HCT116 (cell line): ENCODE data around the gene PDE6B. TPM values are rescaled to one million over a fixed set of nuclear protein-coding genes. Genes with fewer than 3 reads are reported as not detected.

Experiments
- ATAC-seq: fragments of 200-7000 bp; cut with Tn5 transposase; 2 replicates; pipeline ENCODE4 v1.9.1; 2020; ENCODE audit warnings: mild to moderate bottlenecking, moderate library complexity
- BruUV-seq: library from RNA; stranded (reverse); fragments of 400-500 nt; replicated peaks from 2 replicates; lab custom pipeline; 2021; lab: Mats Ljungman, UMichigan
- CTCF ChIA-PET: fragments of 300-600 bp; sonication (Branson Sonifier 250); formaldehyde crosslinking; loops from one replicate; lab custom pipeline; 2021; ENCODE audit warnings: antibody characterized with exemption; lab: Charles Lee
- POLR2A ChIA-PET: fragments of 300-600, 350-600 bp; sonication (Branson Sonifier 250); formaldehyde crosslinking; loops from one replicate; lab custom pipeline; 2021; ENCODE audit warnings: antibody characterized with exemption; lab: Charles Lee
- RAD21 ChIA-PET, 2 experiments: fragments of 300-600 bp; sonication (Branson Sonifier 250); formaldehyde crosslinking; loops; one replicate each; lab custom pipeline; 2023; ENCODE audit warnings: low total read pairs in 2 of 2; ENCODE audit not compliant: uncharacterized antibody in 2 of 2, unreplicated experiment in 2 of 2, low non-redundant PET in 1 of 2; lab: Charles Lee
- DNase-seq: peaks from one replicate; pipeline ENCODE4 v3.0.0-alpha.2; 2010; ENCODE audit warnings: low read depth, low spot score
- H2AFZ ChIP-seq: fragments of 200-600 bp; shearing (Covaris generic), sonication (generic); 2 replicates; pipeline ENCODE4 v1.6.1; 2017; ENCODE audit warnings: low read depth, mixed run types, mixed read lengths, antibody characterized with exemption, low read length; ENCODE audit not compliant: poor library complexity, severe bottlenecking
- H3K27ac ChIP-seq: 2 replicates; pipeline ENCODE4 v1.5.1; 2012; ENCODE audit warnings: low read depth, low read length
- H3K27me3 ChIP-seq: fragments of 200-600 bp; sonication (generic); 2 replicates; pipeline ENCODE4 v1.6.1; 2016; ENCODE audit warnings: mixed run types, low read length, mixed read lengths; ENCODE audit not compliant: insufficient read depth
- H3K36me3 ChIP-seq, 2 experiments: fragments of 200-500 bp in 1 of 2; fragments of 200-600 bp in 1 of 2; sonication (Bioruptor generic) in 1 of 2; sonication (generic) in 1 of 2; 2 replicates each; pipeline versions ENCODE4 v1.5.1 to v1.6.1; 2014 to 2016; ENCODE audit warnings: low read length in 2 of 2, inconsistent platforms in 1 of 2, mixed read lengths in 1 of 2, mixed run types in 1 of 2; ENCODE audit not compliant: insufficient read depth in 2 of 2, control insufficient read depth in 1 of 2
- H3K4me1 ChIP-seq, 2 experiments: fragments of 200-600 bp in 1 of 2; sonication (generic) in 1 of 2; 2 replicates each; pipeline versions ENCODE4 v1.5.1 to v1.6.1; 2012 to 2017; ENCODE audit warnings: low read length in 2 of 2, inconsistent platforms in 1 of 2, mild to moderate bottlenecking in 1 of 2, mixed read lengths in 1 of 2, mixed run types in 1 of 2, moderate library complexity in 1 of 2; ENCODE audit not compliant: insufficient read depth in 2 of 2, control insufficient read depth in 1 of 2
- H3K4me2 ChIP-seq: fragments of 200-600 bp; sonication (generic); 2 replicates; pipeline ENCODE4 v1.6.1; 2017; ENCODE audit warnings: mixed run types, low read length, mixed read lengths
- H3K4me3 ChIP-seq, 2 experiments: fragments of 200-600 bp in 1 of 2; sonication (generic) in 1 of 2; replicated peaks in 1 of 2; 2 replicates each; pipeline ENCODE4 v1.5.1; 2011 to 2016; ENCODE audit warnings: low read length in 2 of 2, control low read depth in 1 of 2, low read depth in 1 of 2, mild to moderate bottlenecking in 1 of 2, mixed read lengths in 1 of 2, mixed run types in 1 of 2
- H3K79me2 ChIP-seq: fragments of 200-600 bp; sonication (generic); 2 replicates; pipeline ENCODE4 v1.6.1; 2017; ENCODE audit warnings: mild to moderate bottlenecking, mixed run types, low read length, moderate library complexity, mixed read lengths; ENCODE audit not compliant: insufficient read depth
- H3K9ac ChIP-seq: fragments of 200-600 bp; sonication (generic); 2 replicates; pipeline ENCODE4 v1.6.1; 2016; ENCODE audit warnings: low read length, mixed read lengths
- H3K9me2 ChIP-seq: fragments of 200-600 bp; sonication (generic), shearing (Covaris generic); 2 replicates; pipeline ENCODE4 v1.6.1; 2017; ENCODE audit warnings: mixed run types, mild to moderate bottlenecking, moderate library complexity; ENCODE audit not compliant: insufficient read depth
- H3K9me3 ChIP-seq, 2 experiments: fragments of 200-500 bp in 1 of 2; fragments of 200-600 bp in 1 of 2; sonication (Bioruptor generic) in 1 of 2; sonication (generic) in 1 of 2; 2 replicates each; pipeline ENCODE4 v1.6.1; 2014 to 2017; ENCODE audit warnings: low read length in 2 of 2, mixed read lengths in 2 of 2, inconsistent platforms in 1 of 2, low read depth in 1 of 2, mild to moderate bottlenecking in 1 of 2, mixed run types in 1 of 2, moderate library complexity in 1 of 2; ENCODE audit not compliant: control insufficient read depth in 1 of 2, insufficient read depth in 1 of 2
- H4K20me1 ChIP-seq: fragments of 200-600 bp; sonication (generic), shearing (Covaris generic); 2 replicates; pipeline ENCODE4 v1.6.1; 2017; ENCODE audit warnings: mixed run types, mild to moderate bottlenecking, moderate library complexity; ENCODE audit not compliant: insufficient read depth
- ATF3 ChIP-seq: IDR thresholded peaks from 2 replicates; pipeline ENCODE4 v1.6.1; 2012
- CBX3 ChIP-seq: IDR thresholded peaks from 2 replicates; pipeline ENCODE4 v1.6.1; 2012; ENCODE audit warnings: low read depth
- CEBPB ChIP-seq: IDR thresholded peaks from 2 replicates; pipeline ENCODE4 v1.6.1; 2012; ENCODE audit warnings: low read depth
- EZH2 ChIP-seq: fragments of 200-600 bp; sonication (generic); IDR thresholded peaks from 2 replicates; pipeline ENCODE4 v1.6.1; 2017; ENCODE audit warnings: antibody characterized with exemption, mixed run types
- RAD21 ChIP-seq: IDR thresholded peaks from 2 replicates; pipeline ENCODE4 v1.6.1; 2012; ENCODE audit warnings: low read depth, mild to moderate bottlenecking
- TCF7L2 ChIP-seq: IDR thresholded peaks from 2 replicates; pipeline ENCODE4 v1.7.0; 2011; ENCODE audit warnings: borderline replicate concordance, inconsistent platforms; ENCODE audit not compliant: insufficient read depth, insufficient read length; ENCODE audit errors: extremely low read depth
- ZFX ChIP-seq: fragments of 450-650 bp; IDR thresholded peaks from 2 replicates; pipeline ENCODE4 v1.6.1; 2017
- intact Hi-C: fragments of 100-400 bp; cut with micrococcal nuclease; formaldehyde crosslinking; loops from 2 replicates; pipeline ENCODE4 v1.10.0; 2022
- total RNA-seq: library from RNA; stranded (reverse); gene quantifications from one replicate; pipeline ENCODE4 v1.2.1, GENCODE V29; 2021; ENCODE audit not compliant: unreplicated experiment
- TF ChIP-seq, protein P1 (sequence below): IDR thresholded peaks from 2 replicates; pipeline ENCODE4 v1.6.1; 2012
- TF ChIP-seq, protein P2 (sequence below): IDR thresholded peaks from 2 replicates; pipeline ENCODE4 v1.6.1; 2012; ENCODE audit warnings: low read depth

PDE6B gene
- total RNA-seq, 1 experiment from 2014 or later = not detected

DNA sequence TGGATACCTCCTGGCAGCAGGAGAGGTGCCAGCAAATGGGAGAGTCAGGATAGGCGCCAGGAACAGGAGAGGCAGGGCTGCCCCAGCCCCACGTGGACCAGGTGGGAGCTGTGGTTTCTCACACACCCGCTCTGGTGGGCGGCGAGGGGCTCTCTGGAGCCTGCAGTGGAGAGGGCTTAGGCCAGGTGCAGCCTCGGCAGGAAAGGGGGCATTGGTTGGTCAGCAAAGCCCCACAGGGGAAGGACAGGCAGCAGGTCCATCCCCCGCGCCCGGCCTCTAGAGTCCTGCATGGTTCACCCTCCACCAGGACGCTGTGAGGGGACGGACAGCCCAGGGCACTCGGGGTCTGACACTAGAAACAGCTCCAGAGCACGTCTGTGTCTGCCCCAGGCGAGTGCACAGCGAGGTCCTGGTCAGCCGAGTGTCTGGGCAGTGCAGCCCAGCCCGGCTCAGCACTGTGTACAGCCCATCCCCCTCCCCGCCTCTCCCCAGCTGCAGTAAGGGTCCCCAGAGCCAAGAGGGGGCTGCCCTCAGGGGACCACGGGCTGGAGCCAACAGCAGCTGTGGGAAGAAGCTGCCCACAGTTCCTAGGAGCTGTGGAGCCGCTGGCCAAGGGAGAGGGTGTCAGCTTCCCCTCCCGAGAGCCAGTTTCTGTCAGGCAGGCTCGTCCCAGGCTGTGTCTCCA is 40.5 kb downstream of the PDE6B start:
- Histone ChIP-seq H3K36me3 (peaks cover 0 to 2% of the 10 kb centered on the region in 2 experiments; a peak in 1 of 4 replicates), H3K27me3 (no peaks in the 10 kb centered on the region), H4K20me1 (no peaks in the 10 kb centered on the region), H3K9me3 (no peaks in the 10 kb centered on the region), H2AFZ (no peak overlapping the region), H3K9ac (no peak overlapping the region), H3K9me2 (no peaks in the 10 kb centered on the region), H3K4me1 (peaks cover 0 to 6% of the 10 kb centered on the region in 2 experiments; a peak in 1 of 4 replicates), H3K79me2 (no peaks in the 10 kb centered on the region), H3K4me3 (no peak overlapping the region), H3K4me2 (no peak overlapping the region), H3K27ac (no peak overlapping the region)
- RAD21 ChIA-PET = no interaction called here
- no TSS peak for BruUV-seq
- DNase-seq = no peak
- TF ChIP-seq RAD21 (no peak), ATF3 (no peak), CBX3 (no peak), TCF7L2 (no peak), CEBPB (no peak), ZFX (no peak), EZH2 (no peak)
- TF ChIP-seq, protein P1, sequence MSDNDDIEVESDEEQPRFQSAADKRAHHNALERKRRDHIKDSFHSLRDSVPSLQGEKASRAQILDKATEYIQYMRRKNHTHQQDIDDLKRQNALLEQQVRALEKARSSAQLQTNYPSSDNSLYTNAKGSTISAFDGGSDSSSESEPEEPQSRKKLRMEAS = no peak
- TF ChIP-seq, protein P2, sequence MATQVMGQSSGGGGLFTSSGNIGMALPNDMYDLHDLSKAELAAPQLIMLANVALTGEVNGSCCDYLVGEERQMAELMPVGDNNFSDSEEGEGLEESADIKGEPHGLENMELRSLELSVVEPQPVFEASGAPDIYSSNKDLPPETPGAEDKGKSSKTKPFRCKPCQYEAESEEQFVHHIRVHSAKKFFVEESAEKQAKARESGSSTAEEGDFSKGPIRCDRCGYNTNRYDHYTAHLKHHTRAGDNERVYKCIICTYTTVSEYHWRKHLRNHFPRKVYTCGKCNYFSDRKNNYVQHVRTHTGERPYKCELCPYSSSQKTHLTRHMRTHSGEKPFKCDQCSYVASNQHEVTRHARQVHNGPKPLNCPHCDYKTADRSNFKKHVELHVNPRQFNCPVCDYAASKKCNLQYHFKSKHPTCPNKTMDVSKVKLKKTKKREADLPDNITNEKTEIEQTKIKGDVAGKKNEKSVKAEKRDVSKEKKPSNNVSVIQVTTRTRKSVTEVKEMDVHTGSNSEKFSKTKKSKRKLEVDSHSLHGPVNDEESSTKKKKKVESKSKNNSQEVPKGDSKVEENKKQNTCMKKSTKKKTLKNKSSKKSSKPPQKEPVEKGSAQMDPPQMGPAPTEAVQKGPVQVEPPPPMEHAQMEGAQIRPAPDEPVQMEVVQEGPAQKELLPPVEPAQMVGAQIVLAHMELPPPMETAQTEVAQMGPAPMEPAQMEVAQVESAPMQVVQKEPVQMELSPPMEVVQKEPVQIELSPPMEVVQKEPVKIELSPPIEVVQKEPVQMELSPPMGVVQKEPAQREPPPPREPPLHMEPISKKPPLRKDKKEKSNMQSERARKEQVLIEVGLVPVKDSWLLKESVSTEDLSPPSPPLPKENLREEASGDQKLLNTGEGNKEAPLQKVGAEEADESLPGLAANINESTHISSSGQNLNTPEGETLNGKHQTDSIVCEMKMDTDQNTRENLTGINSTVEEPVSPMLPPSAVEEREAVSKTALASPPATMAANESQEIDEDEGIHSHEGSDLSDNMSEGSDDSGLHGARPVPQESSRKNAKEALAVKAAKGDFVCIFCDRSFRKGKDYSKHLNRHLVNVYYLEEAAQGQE = no peak
- intact Hi-C loops = no loop called here
- no peak for ATAC-seq
- POLR2A ChIA-PET = no interaction called here
- CTCF ChIA-PET = no interaction called here
